Stimulated activated CD4-positive, alpha-beta T cell treated with anti-CD3 and anti-CD28 coated beads, Interleukin-1b, Interleukin-23, amount 100 ng/mL, for 24 hours (primary cell): ENCODE results near the gene CNKSR3.

Experiments
- DNase-seq, 4 experiments: peaks; one replicate each; pipeline ENCODE4 v3.0.0-alpha.2; 2020; ENCODE audit warnings: low read depth in 4 of 4, low spot score in 1 of 4

CNKSR3 gene

DNA sequence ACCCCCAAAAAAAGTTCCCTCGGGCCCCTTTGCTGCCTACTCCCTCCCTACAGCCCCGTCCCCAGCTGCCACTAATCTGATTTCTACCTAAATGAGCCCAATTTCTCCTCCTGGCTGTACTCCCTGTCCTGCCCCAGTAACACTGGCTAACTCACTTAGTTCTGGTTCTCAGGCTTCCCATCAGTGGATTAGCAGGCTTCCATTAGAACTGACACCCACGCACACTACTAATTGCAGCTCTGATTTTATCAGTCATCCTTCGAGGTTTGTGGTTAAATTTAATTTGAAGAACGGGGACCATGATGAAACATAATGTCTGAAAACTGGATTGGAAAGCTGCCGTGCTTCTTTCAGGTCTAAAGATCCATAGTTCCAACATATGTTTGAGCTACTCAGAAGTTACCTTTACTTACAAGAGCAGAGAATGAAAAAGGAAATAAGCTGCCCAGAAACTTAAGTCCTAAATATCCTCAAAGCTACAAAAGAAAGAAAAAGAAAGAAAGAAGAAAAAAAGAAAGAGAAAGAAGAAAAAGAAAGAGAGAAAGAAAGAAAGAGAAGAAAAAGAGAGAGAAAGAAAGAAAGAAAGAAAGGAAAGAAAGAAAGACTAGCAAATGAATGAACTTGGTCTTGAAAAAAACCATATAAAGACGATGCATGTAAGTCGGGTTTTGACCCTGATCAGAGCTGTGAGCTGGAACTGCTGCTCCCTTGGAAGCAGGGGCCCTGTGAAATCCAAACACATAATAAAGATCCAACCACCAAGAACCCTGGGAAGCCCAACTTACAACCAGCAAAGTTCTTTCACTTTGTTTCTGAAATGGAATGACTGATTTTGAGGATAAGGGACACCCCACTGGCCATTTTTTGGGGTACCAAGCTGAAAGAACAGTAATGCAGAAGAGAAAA is 51.7 kb downstream of the CNKSR3 start:
- DNase-seq: no peak

DNA sequence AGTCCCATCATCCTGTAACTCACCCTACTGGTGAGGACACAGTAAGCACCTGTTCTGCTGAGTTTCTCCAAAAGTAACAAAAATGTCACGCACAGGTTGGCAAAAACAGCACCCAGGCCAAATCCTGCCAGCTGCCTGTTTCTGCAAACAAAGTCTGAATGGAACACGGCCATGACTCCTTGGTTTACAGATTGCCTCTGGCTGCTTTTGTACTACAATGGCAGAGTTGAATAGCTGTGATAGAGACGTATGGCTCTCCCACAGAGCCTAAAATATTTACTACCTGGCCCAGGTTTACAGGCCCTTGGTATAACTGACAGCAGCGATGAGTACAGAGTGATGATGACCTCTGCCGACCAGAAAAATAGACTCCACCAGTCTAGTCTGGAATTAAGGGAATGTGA is 52.6 kb downstream of the CNKSR3 start:
- no peak for DNase-seq

DNA sequence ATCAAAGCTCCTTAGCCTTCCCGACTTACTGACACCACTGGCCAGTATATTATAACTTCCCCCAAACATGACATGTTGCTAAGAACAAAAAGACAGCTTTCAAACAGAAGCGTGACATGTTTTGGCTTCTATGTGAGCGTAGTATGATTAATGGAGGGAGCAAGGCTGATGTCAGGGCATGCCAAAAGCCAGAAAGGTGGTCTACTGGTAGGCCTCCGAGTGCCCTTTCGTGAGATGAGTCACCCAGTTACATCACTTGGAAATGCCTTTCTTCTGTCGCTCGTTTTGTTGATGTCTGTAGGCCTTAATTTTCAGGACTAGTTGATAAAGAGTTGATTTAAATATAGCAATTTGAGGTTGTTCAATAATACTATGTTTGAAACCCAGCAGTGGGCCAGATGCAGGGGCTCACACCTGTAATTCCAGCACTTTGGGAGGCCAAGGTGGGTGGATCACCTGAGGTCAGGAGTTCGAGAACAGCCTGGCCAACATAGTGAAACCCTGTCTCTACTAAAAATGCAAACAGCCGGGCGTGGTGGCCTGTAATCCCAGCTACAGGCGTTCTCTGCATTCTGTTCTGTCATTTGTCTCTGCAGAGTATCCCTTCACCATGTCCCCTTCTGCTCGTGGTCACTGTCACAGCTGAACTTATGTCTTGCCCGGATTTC is 53.3 kb downstream of the CNKSR3 start:
- no peak for DNase-seq

DNA sequence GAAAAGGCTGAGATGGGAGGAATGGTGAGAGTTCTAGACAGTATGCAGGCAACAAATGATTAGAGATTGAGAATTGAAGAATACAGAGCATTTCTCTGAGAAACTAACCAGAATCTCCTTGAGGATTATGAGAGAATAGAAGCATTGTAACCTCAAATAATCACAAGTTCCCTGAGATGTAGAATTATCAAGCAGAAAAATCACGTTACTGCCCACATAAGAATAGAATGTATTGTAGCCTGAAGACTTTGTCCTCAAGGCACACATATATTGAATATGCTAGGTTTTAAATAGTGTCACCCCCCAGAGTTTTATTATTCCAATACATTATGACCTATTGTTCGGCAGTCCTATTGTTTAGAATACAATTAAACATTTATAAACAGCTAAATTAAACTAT is 57.2 kb downstream of the CNKSR3 start:
- no peak for DNase-seq

DNA sequence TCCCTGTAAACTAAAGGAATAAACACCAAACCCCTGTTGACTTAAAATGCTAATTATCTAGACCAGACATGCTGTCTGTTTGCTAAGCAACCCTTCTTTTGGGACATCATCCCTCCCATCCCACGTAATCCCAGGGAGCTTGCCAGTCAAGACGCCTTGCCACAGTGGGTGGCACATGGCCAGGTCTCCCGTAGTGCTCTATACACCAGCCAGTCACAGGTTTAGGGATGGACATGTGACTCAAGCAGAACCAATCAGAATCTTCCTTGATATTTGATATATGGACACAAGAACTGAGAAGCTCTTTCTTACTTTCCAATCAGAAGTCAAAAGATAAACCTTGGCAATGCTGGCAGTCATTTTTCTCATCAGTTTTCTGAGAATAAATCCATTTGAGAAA is 60.0 kb downstream of the CNKSR3 start:
- no peak for DNase-seq

DNA sequence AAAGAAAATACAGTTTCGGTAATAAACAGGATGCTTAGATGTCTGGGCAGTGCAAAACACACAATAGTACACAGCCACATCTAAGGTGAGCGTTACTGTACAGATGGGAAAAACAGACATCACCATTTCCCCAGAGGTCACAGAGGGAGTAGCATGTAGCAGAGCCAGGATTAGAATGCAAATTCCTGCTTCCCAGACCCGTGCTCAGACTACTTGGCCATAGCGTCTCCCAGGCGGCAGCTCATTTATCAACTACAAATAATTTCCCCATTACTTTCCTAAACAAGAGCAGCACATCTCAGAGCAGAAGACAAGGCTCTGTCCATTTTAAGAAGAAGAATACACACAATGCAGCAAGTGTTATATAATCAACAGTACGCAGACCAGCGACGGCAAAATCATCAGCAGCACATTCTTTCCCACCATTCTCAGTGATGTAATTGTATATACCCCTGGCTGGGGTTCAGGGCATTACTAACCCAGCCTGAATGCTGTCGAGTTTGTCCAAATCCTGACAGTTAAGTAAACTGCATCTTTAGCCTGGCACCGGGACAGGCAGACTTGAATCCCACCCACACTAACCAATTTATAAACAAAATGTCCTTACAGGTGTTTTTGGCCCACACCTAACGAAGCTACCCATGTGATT is 61.9 kb downstream of the CNKSR3 start:
- DNase-seq: no peak

DNA sequence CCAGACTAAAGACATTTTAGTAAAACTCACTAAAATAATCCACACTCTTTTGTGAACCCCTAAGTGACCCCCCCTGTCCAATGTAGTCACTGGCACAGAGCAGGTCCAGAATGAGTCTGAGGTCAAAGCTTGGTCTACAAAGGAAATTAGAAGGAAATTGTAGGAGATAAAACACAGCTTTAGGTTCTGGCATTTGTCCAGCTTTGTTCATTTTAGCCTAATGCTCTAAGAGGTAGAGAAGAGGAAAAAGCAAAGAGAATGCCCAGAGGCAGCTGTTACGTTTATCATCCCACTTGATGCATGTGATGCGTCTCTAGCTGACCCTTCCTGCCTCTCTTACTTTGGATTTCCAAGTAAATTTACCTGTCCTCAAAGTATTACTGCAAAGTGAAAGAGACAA is 62.5 kb downstream of the CNKSR3 start:
- DNase-seq: no peak

DNA sequence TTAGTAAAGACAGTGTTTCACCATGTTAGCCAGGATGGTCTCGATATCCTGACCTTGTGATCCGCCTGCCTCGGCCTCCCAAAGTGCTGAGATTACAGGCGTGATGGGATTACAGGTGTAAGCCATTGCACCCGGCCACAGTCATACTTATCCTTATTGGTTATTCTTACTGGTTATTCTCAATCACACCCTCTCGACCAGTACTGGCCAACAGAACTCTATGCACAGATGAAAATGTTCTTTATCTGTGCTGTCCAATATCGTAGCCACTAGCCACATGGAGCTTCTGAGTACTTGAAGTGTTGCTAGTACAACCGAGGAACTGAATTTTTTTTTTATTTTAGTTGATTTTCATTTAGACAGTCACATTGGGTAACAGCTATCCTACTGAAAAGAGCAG is 63.5 kb downstream of the CNKSR3 start:
- DNase-seq: no peak

DNA sequence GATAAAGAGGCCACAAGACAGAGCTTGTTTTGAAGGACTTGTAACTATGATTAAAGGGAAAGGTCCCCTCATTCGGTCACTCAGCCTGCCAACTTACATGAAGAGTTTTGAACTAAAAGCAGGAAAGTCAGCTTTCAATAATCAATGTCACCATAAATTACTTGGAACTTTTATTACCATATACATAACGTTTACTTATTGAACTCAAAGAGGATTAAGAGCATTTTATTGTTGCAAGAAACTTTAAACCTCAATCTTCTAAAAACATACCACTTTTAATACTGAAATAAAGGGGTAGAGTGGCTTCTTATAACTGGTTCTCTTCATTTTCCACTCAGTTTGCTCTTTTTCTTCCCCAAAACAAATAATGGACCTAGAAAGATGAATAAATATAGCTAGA is 65.1 kb downstream of the CNKSR3 start:
- no peak for DNase-seq

DNA sequence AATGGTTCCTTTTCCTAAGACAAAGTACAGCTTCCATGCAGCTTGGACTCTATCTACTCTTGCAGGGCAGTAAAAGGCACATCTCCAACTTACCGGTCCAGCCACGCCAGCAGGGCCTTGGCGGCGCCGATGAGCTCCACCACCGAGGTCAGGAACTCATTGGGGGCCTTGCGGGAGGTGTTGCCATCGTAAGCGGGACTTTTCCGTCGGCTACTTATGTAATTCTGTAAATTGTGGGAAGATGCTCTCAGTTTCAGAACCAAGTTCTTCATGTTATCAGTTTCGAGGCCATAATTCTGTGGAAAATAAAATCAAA is 68.5 kb downstream of the CNKSR3 start:
- DNase-seq: no peak

DNA sequence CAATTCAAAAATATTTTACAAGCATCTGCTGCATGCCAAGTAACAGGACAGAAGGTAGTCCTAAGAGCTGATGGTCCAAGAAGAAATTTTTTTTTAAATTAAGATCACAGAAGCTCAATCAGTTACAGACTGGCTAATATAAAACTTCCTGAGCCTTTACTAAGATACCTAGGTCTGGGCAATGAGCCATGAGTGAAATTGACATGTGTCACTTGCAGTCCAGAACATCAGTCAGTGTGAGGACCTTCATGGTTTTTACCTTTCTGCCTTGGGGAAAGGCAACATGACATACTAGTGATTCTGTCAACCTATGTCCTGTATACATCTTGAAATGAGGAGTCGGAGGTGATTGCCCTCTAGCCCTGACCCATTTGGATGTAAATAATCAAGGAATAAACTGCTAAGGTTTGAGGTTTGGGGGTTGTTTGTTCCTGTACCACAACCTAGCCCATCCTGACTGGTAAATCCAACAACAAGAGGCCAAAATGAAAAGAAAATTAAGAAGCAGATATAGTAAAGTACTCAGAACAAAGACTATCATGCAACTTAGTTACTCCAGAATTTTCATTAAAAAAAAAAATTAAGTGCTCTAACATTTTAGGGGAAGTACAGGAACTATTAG is 70.0 kb downstream of the CNKSR3 start:
- no peak for DNase-seq

DNA sequence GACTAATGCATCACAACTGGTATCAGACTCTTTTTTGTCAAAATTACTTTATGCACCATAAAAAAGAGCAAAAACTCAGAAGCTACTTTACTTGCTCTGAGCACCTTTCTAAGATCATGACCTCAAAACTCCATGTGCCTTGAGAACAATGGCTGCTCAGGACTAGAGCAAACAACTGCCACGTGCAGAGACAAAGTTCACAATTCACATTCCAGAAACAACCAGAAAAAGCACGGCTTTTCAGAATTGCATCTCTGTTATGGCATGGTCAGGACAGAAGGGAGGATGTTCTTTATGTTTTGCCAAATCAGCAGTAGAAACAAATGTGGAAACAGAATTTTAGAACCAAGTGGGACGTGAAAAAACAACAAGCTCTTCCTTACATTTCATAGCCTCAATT is 70.5 kb downstream of the CNKSR3 start:
- no peak for DNase-seq

DNA sequence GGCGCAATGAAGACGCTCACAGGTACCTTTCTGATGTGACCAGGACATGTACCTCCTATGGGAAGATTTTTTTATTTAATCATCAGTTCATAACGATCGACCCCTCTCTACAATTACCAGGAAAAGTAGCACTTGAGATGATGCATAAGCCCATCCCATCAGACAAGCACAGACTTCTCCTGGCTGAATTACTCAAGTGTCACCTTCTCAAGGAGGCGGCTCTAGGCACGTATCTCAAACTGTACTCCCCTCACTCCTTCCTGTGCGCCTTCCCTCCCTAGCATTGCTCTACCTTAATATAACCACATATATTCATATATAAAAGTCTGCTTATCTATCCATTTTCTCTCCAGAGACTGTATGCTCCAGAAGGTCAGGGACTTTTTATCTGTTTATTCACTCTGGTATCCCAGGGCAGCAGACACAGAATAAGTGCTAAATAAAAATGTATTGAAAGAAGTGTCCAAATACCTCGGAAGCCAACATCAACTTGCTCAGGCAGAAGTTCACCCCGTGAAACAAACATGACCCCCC is 71.5 kb downstream of the CNKSR3 start:
- DNase-seq: no peak

DNA sequence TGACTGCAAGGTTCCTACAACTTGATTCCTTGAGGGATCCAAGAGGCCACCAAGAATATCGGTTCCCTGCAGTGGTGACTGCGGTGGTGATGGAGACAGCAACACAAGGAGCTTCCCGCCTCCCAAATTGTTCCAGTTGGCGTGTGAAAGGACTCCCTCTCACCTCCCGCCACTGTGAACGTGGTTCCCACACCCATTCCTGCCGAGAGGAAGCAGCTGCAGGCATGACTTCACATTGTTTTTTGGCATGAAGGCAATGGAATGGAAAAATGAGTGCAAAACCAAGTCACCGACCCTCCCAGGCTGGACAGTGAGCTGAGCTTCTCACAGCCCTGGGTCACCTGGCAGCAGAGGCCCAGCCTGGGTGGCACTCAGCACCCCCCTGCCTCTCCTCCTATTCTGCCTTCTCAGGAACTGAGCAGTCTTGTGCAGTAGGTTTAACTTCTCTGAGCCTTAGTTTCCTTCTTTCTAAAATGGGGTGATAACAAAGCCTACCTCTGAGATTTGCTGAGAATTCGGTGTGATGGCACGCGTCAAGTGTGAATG is 75.0 kb downstream of the CNKSR3 start:
- no peak for DNase-seq

DNA sequence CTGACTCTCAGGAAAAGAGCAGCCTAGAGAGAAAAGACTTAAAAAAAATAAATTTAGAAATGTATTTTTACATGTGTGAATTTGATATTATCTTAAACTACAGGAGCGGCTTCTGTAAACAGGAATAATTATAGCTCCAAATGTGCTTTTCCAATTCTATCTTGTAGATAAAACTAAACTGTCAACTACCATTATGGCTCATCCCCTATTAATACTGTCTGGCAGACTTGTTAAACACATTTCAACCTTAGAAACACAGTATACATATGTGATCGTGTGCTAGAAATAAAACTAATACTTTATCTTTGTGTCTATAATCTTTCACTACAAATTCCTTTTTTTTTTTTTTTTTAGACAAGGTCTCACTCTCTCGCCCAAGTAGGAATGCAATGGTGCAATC is 75.8 kb downstream of the CNKSR3 start:
- DNase-seq: no peak

DNA sequence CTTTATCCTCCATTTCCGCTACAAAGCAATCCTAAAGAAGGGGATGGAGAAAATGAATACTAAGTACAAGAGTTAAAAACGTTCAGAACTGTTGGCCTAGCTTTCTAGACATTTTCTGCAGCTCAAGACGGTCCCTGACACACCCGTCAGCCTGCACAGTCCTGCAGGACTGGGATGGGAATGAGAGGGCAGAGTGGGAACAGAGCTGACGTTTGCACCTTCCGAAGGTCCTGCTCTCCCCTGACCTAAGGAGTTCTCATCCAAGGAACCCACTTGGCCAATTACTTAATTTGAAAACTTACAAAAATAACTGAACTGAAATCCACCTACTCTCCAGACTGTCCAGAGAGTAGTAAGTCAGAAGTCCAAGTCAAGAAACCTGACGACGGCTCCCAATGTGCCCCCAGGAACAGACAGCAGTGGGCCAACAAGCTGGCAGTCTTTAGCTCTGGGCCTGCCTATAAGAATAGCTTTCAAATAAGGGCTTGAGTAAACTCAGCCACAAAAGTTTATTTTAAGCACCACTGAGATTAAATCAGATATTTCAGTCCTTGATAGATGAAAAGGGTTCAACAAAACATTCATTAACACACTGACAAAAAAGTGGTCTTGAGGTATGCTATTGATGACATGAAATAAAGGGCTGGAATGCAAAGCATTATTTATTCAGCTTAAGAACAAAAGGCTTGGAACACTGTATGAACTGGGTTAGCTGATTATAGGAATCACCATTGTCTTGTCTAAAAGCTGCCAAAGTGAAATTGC is 76.8 kb downstream of the CNKSR3 start:
- no peak for DNase-seq

DNA sequence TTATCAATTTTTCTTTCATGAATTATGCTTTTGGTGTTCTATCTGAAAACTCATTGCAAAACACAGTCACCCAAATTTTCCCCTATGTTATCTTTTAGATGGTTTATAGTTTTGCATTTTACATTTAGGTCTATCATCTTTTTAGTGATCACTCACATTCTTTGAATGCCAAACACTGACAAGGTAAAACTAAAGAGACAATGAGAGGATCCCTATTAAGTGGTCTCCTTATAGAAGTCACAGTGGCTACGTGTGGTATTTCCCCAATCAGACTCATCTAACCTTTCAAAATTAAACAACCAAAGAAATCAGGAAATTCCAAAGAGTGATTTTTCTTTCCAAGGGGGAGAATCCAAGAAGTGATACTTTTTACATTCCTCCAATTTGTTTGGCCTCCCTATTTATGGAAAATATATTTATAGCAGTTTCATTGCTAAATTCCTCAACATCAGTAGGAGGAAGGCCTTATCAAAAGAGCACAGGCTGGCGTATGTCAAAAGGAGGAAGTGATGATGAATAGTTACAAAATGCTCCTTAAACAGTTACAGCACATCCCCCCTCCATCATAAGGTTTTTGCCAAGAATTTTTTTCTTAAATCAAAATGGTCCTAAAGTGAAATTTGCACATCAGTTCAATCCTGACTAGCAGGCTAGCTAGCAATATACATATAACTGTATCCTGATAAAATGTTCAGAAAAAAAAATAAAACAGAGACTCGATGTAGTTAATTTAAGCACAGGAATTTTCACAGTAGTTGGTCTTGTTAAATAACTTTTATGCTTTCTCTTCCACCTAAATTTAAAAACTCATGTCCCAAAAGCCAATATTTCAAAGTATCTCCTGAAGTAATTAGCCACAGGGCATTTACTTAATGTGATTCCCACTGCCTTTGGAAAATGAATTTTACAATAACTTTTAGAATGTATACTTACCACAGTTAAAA is 77.7 kb downstream of the CNKSR3 start:
- DNase-seq: no peak

DNA sequence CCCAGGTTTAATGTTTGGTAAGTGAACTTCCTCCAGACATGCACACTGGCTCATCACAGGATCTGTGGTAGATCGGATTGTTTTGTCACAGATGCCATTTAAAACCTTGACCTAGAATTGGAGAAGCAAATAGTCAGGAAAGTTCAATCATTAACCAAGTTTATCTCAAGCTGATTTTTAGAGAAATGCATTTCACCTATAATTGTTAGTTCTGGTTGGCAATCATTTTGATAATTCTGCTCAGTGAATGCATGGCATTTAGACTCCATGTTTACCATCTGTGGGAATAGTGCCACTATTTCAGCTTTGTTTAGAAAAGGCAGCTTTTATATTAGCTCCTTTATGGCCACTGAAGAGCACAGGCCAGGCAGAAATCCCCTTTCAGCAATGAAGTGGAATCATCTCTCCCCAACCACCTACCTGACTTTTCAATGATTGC is 80.0 kb downstream of the CNKSR3 start:
- DNase-seq: no peak

DNA sequence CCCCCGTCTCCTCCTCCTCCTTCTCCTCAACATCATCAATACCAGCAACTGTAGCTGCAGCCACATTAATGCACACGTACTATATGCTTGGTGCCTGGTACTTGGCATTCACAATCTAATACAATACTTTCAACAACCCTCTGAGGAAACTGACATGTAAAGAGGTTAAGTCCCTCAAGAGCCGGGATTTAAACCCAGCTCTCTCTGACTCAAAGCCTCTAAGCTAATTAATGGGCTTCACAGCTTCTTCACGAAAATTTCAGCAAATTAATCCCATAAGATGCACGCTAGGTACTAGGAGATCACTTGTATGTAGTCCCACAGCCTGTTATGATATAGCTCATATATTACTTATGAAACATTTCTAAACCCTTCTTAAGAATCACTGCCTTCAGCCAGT is 80.8 kb downstream of the CNKSR3 start:
- DNase-seq: no peak
